SK-N-MC (cell line): ENCODE data around the gene RPL41.

Experiments
- DNase-seq: peaks from one replicate; pipeline ENCODE4 v3.0.0-alpha.2; 2011; ENCODE audit warnings: low read depth, low spot score
- H3K27ac ChIP-seq: fragments of 200-600 bp; sonication (generic); 2 replicates; pipeline ENCODE4 v1.5.1; 2016; ENCODE audit warnings: mixed run types
- H3K36me3 ChIP-seq: fragments of 200-600 bp; sonication (generic); 2 replicates; pipeline ENCODE4 v1.6.1; 2017; ENCODE audit warnings: antibody characterized with exemption, low read length, mixed read lengths; ENCODE audit not compliant: insufficient read depth
- H3K4me3 ChIP-seq: fragments of 200-600 bp; sonication (generic); 2 replicates; pipeline ENCODE4 v1.5.1; 2016
- H3K9ac ChIP-seq: fragments of 200-600 bp; sonication (generic); 2 replicates; pipeline ENCODE4 v1.8.0; 2017; ENCODE audit warnings: mixed run types, mixed read lengths; ENCODE audit not compliant: insufficient read length
- H3K9me3 ChIP-seq: fragments of 200-600 bp; sonication (generic); 2 replicates; pipeline ENCODE4 v1.6.1; 2017; ENCODE audit warnings: low read depth, mild to moderate bottlenecking, antibody characterized with exemption, low read length, moderate library complexity, mixed read lengths
- EZH2 ChIP-seq: fragments of 200-600 bp; sonication (generic); IDR thresholded peaks from one replicate; pipeline ENCODE4 v1.6.1; 2017; ENCODE audit warnings: antibody characterized with exemption
- FOXP2 ChIP-seq: optimal IDR thresholded peaks from 2 replicates; pipeline ENCODE3; 2011; ENCODE audit warnings: mild to moderate bottlenecking, moderate library complexity; ENCODE audit not compliant: insufficient read depth; ENCODE audit errors: extremely low read length, control extremely low read depth
- POLR2AphosphoS5 ChIP-seq: IDR thresholded peaks from 2 replicates; pipeline ENCODE4 v1.6.1; 2012; ENCODE audit warnings: mild to moderate bottlenecking, low read depth, low read length, borderline replicate concordance

Gene RPL41

GRCh38 chr12:56081393-56082347 lies 34.8 kb upstream of the RPL41 start:
- Histone ChIP-seq H3K27ac (no peak overlapping the region), H3K4me3 (no peak overlapping the region), H3K36me3 (no peaks in the 10 kb centered on the region), H3K9ac (no peak overlapping the region), H3K9me3 (no peaks in the 10 kb centered on the region)
- no peak for TF ChIP-seq EZH2
- TF ChIP-seq POLR2AphosphoS5 = no peak
- no peak for TF ChIP-seq FOXP2
- DNase-seq = no peak

DNA sequence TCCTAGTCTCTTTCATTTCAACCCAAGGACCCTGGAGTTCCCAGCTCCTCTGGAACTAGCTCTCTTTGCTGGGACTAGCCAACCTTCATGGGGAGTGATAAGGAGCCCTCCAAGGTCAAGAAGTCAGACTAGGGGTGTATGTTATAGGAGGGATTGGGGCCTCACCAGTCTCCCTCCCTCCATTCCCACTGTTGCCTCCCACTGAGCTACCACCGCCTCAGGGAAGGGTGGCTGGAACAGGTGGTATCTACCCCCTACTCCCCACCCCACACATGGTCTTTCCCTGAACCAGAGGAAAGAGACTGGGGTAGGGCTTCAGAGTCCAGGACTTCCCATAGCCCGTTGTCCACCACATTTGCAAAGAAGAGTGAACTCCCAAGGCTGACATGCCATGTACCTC lies 34.1 kb upstream of the RPL41 start:
- Histone ChIP-seq H3K4me3 (no peak overlapping the region), H3K27ac (no peak overlapping the region), H3K9ac (no peak overlapping the region), H3K9me3 (no peaks in the 10 kb centered on the region), H3K36me3 (no peaks in the 10 kb centered on the region)
- DNase-seq = no peak
- TF ChIP-seq POLR2AphosphoS5 = no peak
- no peak for TF ChIP-seq EZH2
- no peak for TF ChIP-seq FOXP2

DNA sequence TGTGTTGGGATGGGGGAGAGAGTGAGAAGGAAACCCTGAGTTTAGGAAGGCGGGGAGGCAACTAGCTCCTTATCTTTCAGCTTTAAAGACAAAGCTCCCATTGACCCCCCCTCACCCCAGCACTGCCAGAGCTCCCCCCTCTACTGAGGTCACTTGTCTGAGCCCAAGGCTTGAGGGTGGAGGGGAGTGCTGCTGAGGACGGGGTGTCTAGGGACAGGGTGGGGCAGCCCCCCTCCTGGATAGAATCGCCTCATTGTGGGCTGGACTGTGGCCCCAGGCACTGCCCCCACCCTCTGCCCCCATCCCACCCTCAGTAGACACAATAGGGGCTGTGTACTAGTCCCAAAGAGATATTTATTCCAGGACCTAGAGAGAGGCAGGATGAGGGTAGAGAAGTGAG lies 33.5 kb upstream of the RPL41 start:
- H3K4me3 ChIP-seq = no peak overlapping the region
- H3K36me3 ChIP-seq = no peaks in the 10 kb centered on the region
- no peak overlapping the region for H3K27ac ChIP-seq
- H3K9ac ChIP-seq = no peak overlapping the region
- no peaks in the 10 kb centered on the region for H3K9me3 ChIP-seq
- TF ChIP-seq FOXP2 (no peak), EZH2 (no peak), POLR2AphosphoS5 (no peak)
- no peak for DNase-seq

DNA sequence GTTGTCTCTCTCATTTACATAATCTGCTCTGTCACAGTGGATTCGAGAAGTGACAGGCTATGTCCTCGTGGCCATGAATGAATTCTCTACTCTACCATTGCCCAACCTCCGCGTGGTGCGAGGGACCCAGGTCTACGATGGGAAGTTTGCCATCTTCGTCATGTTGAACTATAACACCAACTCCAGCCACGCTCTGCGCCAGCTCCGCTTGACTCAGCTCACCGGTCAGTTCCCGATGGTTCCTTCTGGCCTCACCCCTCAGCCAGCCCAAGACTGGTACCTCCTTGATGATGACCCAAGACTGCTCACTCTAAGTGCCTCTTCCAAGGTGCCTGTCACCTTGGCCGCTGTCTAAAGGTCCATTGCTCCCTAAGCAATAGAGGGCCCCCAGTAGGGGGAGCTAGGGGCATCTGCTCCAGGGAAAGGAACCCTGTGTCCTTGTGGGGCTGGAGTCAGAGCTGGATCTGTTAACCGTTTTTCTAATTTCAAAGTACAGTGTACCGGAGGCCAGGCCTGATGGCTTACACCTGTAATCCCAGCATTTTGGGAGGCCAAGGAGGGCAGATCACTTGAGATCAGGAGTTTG lies 31.4 kb upstream of the RPL41 start:
- Histone ChIP-seq H3K9ac (no peak overlapping the region), H3K9me3 (no peaks in the 10 kb centered on the region), H3K36me3 (no peaks in the 10 kb centered on the region), H3K4me3 (no peak overlapping the region), H3K27ac (no peak overlapping the region)
- TF ChIP-seq FOXP2 = no peak
- no peak for TF ChIP-seq POLR2AphosphoS5
- no peak for TF ChIP-seq EZH2
- no peak for DNase-seq

- DNase-seq = no peak
- Histone ChIP-seq H3K9ac (no peak overlapping the region), H3K4me3 (no peak overlapping the region), H3K36me3 (no peaks in the 10 kb centered on the region), H3K27ac (no peak overlapping the region), H3K9me3 (no peaks in the 10 kb centered on the region)
- TF ChIP-seq POLR2AphosphoS5 = no peak
- TF ChIP-seq FOXP2 = no peak
- TF ChIP-seq EZH2 = no peak
These were observed 30.3 kb upstream of the RPL41 start for GRCh38 chr12:56086096-56086495.

GRCh38 chr12:56086608-56087007 lies 29.8 kb upstream of the RPL41 start:
- H3K9ac ChIP-seq = no peak overlapping the region
- H3K27ac ChIP-seq = no peak overlapping the region
- no peaks in the 10 kb centered on the region for H3K9me3 ChIP-seq
- no peaks in the 10 kb centered on the region for H3K36me3 ChIP-seq
- no peak for DNase-seq
- TF ChIP-seq POLR2AphosphoS5 = no peak
- TF ChIP-seq EZH2 = no peak
- TF ChIP-seq FOXP2 = no peak
- no peak overlapping the region for H3K4me3 ChIP-seq

DNA sequence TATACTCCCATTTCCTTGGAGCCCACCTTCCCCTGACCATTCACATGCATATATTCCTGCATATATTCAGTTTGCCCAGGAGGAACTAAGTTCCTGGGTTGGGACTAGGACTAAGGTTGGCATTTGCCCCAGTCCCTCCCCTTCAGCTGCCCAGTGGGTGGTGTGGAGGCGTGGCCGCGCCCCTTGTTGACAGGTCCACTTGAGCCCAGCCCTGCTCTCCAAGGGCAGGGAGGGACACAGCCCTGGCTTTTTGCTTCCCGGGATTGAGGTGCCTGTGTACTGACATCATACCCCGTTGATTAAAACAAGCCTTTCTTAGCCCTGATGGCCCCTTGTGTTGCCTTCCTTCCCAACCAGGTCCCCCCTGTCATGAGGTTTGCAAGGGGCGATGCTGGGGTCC lies 29.2 kb upstream of the RPL41 start:
- H3K4me3 ChIP-seq = no peak overlapping the region
- H3K9me3 ChIP-seq = no peaks in the 10 kb centered on the region
- no peak for DNase-seq
- H3K27ac ChIP-seq = no peak overlapping the region
- H3K36me3 ChIP-seq = no peaks in the 10 kb centered on the region
- no peak for TF ChIP-seq POLR2AphosphoS5
- H3K9ac ChIP-seq = no peak overlapping the region

GRCh38 chr12:56097738-56098137 lies 18.7 kb upstream of the RPL41 start:
- no peaks in the 10 kb centered on the region for H3K36me3 ChIP-seq
- no peak for DNase-seq
- H3K27ac ChIP-seq = no peak overlapping the region

DNA sequence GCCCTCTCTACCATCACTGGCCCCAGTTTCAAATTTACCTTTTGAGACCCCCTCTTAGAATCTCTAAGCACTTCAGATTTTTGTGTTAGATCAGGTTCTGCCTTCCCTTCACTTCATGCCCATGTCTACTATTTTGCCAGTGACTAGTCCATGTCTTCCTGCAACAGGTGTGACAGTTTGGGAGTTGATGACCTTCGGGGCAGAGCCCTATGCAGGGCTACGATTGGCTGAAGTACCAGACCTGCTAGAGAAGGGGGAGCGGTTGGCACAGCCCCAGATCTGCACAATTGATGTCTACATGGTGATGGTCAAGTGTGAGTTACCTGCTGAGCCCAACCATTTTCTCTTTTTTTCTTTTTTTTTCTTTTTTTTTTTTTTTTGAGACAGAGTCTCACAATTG lies 17.8 kb upstream of the RPL41 start:
- TF ChIP-seq EZH2 = no peak
- no peak for TF ChIP-seq POLR2AphosphoS5
- no peak for TF ChIP-seq FOXP2

More at GRCh38 chr12:56097738-56098137, 18.7 kb upstream of the RPL41 start:
- no peak overlapping the region for H3K4me3 ChIP-seq
- no peak overlapping the region for H3K9ac ChIP-seq
- TF ChIP-seq POLR2AphosphoS5 = no peak
- no peak for TF ChIP-seq EZH2
- TF ChIP-seq FOXP2 = no peak
- H3K9me3 ChIP-seq = no peaks in the 10 kb centered on the region

More for the DNA sequence above, 17.8 kb upstream of the RPL41 start:
- no peak overlapping the region for H3K9ac ChIP-seq
- H3K9me3 ChIP-seq = no peaks in the 10 kb centered on the region
- DNase-seq = no peak
- H3K36me3 ChIP-seq = no peaks in the 10 kb centered on the region
- no peak overlapping the region for H3K4me3 ChIP-seq
- H3K27ac ChIP-seq = no peak overlapping the region
